Activated CD4-positive, alpha-beta T cell treated with anti-CD3 and anti-CD28 coated beads, Interleukin-2, amount 10 ng/mL, durations not matched to agents 24 days and 14 days (primary cell): ENCODE data around the gene EXT2. TPM values are rescaled to one million over a fixed set of nuclear protein-coding genes. Genes with fewer than 3 reads are reported as not detected.

Source experiments
- DNase-seq: peaks from one replicate; pipeline ENCODE4 v3.0.0; 2022
- H3K27ac Mint-ChIP-seq: one replicate; pipeline ENCODE4 v1.8.0; 2022; ENCODE audit warnings: mild to moderate bottlenecking, mixed read lengths
- H3K27me3 Mint-ChIP-seq: one replicate; pipeline ENCODE4 v1.8.0; 2022; ENCODE audit warnings: mixed read lengths
- H3K36me3 Mint-ChIP-seq: one replicate; pipeline ENCODE4 v1.8.0; 2022; ENCODE audit warnings: low read depth, mild to moderate bottlenecking, mixed read lengths
- H3K4me1 Mint-ChIP-seq: one replicate; pipeline ENCODE4 v1.8.0; 2021; ENCODE audit warnings: mixed read lengths
- H3K4me3 Mint-ChIP-seq: one replicate; pipeline ENCODE4 v1.8.0; 2022; ENCODE audit warnings: mild to moderate bottlenecking, moderate library complexity, mixed read lengths
- H3K9me3 Mint-ChIP-seq: one replicate; pipeline ENCODE4 v1.8.0; 2021; ENCODE audit warnings: mixed read lengths
- intact Hi-C: fragments of 100-400 bp; cut with micrococcal nuclease; formaldehyde crosslinking; loops from one replicate; pipeline ENCODE4 v1.15.1; 2023
- total RNA-seq: library from RNA; stranded (reverse); gene quantifications from 2 replicates; pipeline ENCODE4 v1.2.3, GENCODE V29; 2022

EXT2 gene
- total RNA-seq, 1 donor from 2014 or later: 35.1 TPM

- no peak for DNase-seq
- no peak overlapping the region for H3K4me3 Mint-ChIP-seq
- peaks cover 25% of the 10 kb centered on the region for H3K36me3 Mint-ChIP-seq
- H3K4me1 Mint-ChIP-seq: peaks cover 12% of the 10 kb centered on the region
- peak overlapping the region; percentile 2 for H3K27ac Mint-ChIP-seq
- H3K9me3 Mint-ChIP-seq: peaks cover 16% of the 10 kb centered on the region
- intact Hi-C loops: no loop called here
- no peaks in the 10 kb centered on the region for H3K27me3 Mint-ChIP-seq
Measured at GRCh38 chr11:44192462-44193100, 97.1 kb downstream of the EXT2 start.

GRCh38 chr11:44193856-44194255 is 98.4 kb downstream of the EXT2 start:
- H3K9me3 Mint-ChIP-seq: peaks cover 8% of the 10 kb centered on the region
- H3K4me1 Mint-ChIP-seq: peaks cover 12% of the 10 kb centered on the region
- no peak overlapping the region for H3K27ac Mint-ChIP-seq
- no peaks in the 10 kb centered on the region for H3K27me3 Mint-ChIP-seq
- intact Hi-C loops: no loop called here
- no peak overlapping the region for H3K4me3 Mint-ChIP-seq
- peaks cover 29% of the 10 kb centered on the region for H3K36me3 Mint-ChIP-seq
- DNase-seq: no peak

GRCh38 chr11:44198146-44198724 is 102.8 kb downstream of the EXT2 start:
- intact Hi-C loops: no loop called here
- H3K36me3 Mint-ChIP-seq: peaks cover 26% of the 10 kb centered on the region

GRCh38 chr11:44199298-44199697 is 103.8 kb downstream of the EXT2 start:
- DNase-seq: no peak
- no peaks in the 10 kb centered on the region for H3K4me1 Mint-ChIP-seq
- no peak overlapping the region for H3K27ac Mint-ChIP-seq
- H3K9me3 Mint-ChIP-seq: peaks cover 4% of the 10 kb centered on the region
- intact Hi-C loops: no loop called here
- H3K27me3 Mint-ChIP-seq: no peaks in the 10 kb centered on the region
- no peak overlapping the region for H3K4me3 Mint-ChIP-seq
- H3K36me3 Mint-ChIP-seq: peaks cover 26% of the 10 kb centered on the region

More at GRCh38 chr11:44198146-44198724, 102.8 kb downstream of the EXT2 start:
- no peak for DNase-seq
- no peak overlapping the region for H3K4me3 Mint-ChIP-seq
- no peak overlapping the region for H3K27ac Mint-ChIP-seq
- no peaks in the 10 kb centered on the region for H3K4me1 Mint-ChIP-seq
- no peaks in the 10 kb centered on the region for H3K27me3 Mint-ChIP-seq
- peaks cover 4% of the 10 kb centered on the region for H3K9me3 Mint-ChIP-seq

GRCh38 chr11:44199816-44200215 is 104.3 kb downstream of the EXT2 start:
- Mint-ChIP-seq H3K36me3 (peaks cover 26% of the 10 kb centered on the region), H3K4me1 (no peaks in the 10 kb centered on the region), H3K4me3 (no peak overlapping the region), H3K27ac (no peak overlapping the region), H3K27me3 (no peaks in the 10 kb centered on the region), H3K9me3 (peaks cover 4% of the 10 kb centered on the region)
- no peak for DNase-seq
- intact Hi-C loops: no loop called here

GRCh38 chr11:44203270-44204043 is 108.0 kb downstream of the EXT2 start:
- H3K27me3 Mint-ChIP-seq: no peaks in the 10 kb centered on the region
- DNase-seq: no peak
- H3K4me3 Mint-ChIP-seq: no peak overlapping the region
- intact Hi-C loops: no loop called here
- no peaks in the 10 kb centered on the region for H3K4me1 Mint-ChIP-seq
- H3K27ac Mint-ChIP-seq: no peak overlapping the region
- H3K36me3 Mint-ChIP-seq: peaks cover 19% of the 10 kb centered on the region
- H3K9me3 Mint-ChIP-seq: no peaks in the 10 kb centered on the region

- Mint-ChIP-seq H3K27ac (no peak overlapping the region), H3K4me1 (peaks cover 4% of the 10 kb centered on the region), H3K9me3 (no peaks in the 10 kb centered on the region), H3K27me3 (no peaks in the 10 kb centered on the region), H3K36me3 (peaks cover 19% of the 10 kb centered on the region), H3K4me3 (no peak overlapping the region)
- no peak for DNase-seq
- intact Hi-C loops: no loop called here
Measured at GRCh38 chr11:44205352-44205751, 109.9 kb downstream of the EXT2 start.

GRCh38 chr11:44205836-44206235 is 110.4 kb downstream of the EXT2 start:
- H3K4me3 Mint-ChIP-seq: no peak overlapping the region
- H3K36me3 Mint-ChIP-seq: peaks cover 16% of the 10 kb centered on the region
- H3K4me1 Mint-ChIP-seq: peaks cover 4% of the 10 kb centered on the region
- H3K9me3 Mint-ChIP-seq: no peaks in the 10 kb centered on the region
- intact Hi-C loops: no loop called here
- H3K27me3 Mint-ChIP-seq: no peaks in the 10 kb centered on the region
- no peak overlapping the region for H3K27ac Mint-ChIP-seq
- DNase-seq: no peak

- Mint-ChIP-seq H3K36me3 (peaks cover 18% of the 10 kb centered on the region), H3K27ac (no peak overlapping the region), H3K4me1 (peaks cover 4% of the 10 kb centered on the region), H3K4me3 (no peak overlapping the region), H3K27me3 (no peaks in the 10 kb centered on the region), H3K9me3 (peaks cover 5% of the 10 kb centered on the region)
- no peak for DNase-seq
- intact Hi-C loops: no loop called here
Measured at GRCh38 chr11:44207292-44207691, 111.8 kb downstream of the EXT2 start.

GRCh38 chr11:44208976-44209603 is 113.6 kb downstream of the EXT2 start:
- H3K9me3 Mint-ChIP-seq: peaks cover 5% of the 10 kb centered on the region
- DNase-seq: no peak
- no peaks in the 10 kb centered on the region for H3K27me3 Mint-ChIP-seq
- H3K36me3 Mint-ChIP-seq: peaks cover 21% of the 10 kb centered on the region
- intact Hi-C loops: no loop called here
- peaks cover 4% of the 10 kb centered on the region for H3K4me1 Mint-ChIP-seq
- H3K27ac Mint-ChIP-seq: no peak overlapping the region
- H3K4me3 Mint-ChIP-seq: no peak overlapping the region

GRCh38 chr11:44212128-44212527 is 116.7 kb downstream of the EXT2 start:
- Mint-ChIP-seq H3K27me3 (no peaks in the 10 kb centered on the region), H3K4me1 (peaks cover 4% of the 10 kb centered on the region), H3K9me3 (peaks cover 5% of the 10 kb centered on the region)

GRCh38 chr11:44213148-44213547 is 117.7 kb downstream of the EXT2 start:
- DNase-seq: no peak
- Mint-ChIP-seq H3K36me3 (peaks cover 14% of the 10 kb centered on the region), H3K9me3 (peaks cover 5% of the 10 kb centered on the region), H3K4me3 (no peak overlapping the region), H3K27me3 (no peaks in the 10 kb centered on the region), H3K27ac (no peak overlapping the region), H3K4me1 (peaks cover 4% of the 10 kb centered on the region)
- intact Hi-C loops: no loop called here

More at GRCh38 chr11:44212128-44212527, 116.7 kb downstream of the EXT2 start:
- H3K36me3 Mint-ChIP-seq: peaks cover 14% of the 10 kb centered on the region
- intact Hi-C loops: no loop called here
- H3K4me3 Mint-ChIP-seq: no peak overlapping the region
- DNase-seq: no peak
- H3K27ac Mint-ChIP-seq: no peak overlapping the region

GRCh38 chr11:44217432-44217831 is 122.0 kb downstream of the EXT2 start:
- no peaks in the 10 kb centered on the region for H3K4me1 Mint-ChIP-seq
- no peak overlapping the region for H3K27ac Mint-ChIP-seq
- no peak overlapping the region for H3K4me3 Mint-ChIP-seq
- intact Hi-C loops: no loop called here
- H3K9me3 Mint-ChIP-seq: no peaks in the 10 kb centered on the region
- no peaks in the 10 kb centered on the region for H3K27me3 Mint-ChIP-seq
- no peak for DNase-seq
- H3K36me3 Mint-ChIP-seq: peaks cover 1% of the 10 kb centered on the region
